Measurements from ENCODE around the gene S100A3.
"Not testable (repeated sequence)": the region's sequence is repeated elsewhere in the genome, so short reads cannot be mapped to it uniquely, and the experiment has no call there.

Gene S100A3

GRCh38 chr1:153568367-153569099 lies 19.5 kb upstream of the S100A3 start:
- DNase-seq, result peak; percentile 72 to 76

DNA sequence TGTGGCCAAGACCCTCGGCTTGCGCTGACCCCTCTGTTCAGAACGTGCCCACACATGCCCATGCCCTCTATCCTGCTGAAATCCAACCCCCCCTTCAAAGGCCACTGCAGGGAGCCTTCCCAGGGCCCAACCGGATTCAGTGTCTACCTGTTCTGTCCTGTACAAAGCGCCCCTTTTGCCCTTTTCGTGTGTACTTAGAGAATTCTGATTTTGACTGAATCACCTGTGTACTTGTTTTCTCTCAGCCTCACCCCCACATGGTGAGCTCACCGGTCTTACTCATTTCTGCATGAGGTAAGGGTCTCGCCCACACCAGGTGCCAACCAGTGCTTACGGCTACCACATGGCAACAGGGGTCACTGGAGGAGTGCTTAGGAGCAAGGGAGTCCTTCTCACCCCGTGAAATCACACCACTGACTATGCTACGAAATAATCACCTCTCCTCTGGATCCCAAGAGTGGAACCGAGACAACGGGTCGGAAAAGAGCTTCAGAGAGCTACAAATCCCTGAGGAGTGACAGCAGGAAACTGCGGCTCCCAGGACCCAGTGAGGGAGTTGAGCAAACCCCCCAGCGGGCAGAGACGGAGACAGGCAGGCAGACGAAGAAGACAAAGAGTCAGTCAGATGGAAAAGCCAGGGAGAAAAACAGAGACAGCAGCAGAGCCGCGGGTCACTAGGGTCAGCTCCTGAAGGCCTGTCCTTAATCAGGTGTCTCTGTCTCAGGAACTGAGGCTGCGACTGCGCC lies 18.7 kb upstream of the S100A3 start:
- DNase-seq, result peak; percentile 30 to 62

DNA sequence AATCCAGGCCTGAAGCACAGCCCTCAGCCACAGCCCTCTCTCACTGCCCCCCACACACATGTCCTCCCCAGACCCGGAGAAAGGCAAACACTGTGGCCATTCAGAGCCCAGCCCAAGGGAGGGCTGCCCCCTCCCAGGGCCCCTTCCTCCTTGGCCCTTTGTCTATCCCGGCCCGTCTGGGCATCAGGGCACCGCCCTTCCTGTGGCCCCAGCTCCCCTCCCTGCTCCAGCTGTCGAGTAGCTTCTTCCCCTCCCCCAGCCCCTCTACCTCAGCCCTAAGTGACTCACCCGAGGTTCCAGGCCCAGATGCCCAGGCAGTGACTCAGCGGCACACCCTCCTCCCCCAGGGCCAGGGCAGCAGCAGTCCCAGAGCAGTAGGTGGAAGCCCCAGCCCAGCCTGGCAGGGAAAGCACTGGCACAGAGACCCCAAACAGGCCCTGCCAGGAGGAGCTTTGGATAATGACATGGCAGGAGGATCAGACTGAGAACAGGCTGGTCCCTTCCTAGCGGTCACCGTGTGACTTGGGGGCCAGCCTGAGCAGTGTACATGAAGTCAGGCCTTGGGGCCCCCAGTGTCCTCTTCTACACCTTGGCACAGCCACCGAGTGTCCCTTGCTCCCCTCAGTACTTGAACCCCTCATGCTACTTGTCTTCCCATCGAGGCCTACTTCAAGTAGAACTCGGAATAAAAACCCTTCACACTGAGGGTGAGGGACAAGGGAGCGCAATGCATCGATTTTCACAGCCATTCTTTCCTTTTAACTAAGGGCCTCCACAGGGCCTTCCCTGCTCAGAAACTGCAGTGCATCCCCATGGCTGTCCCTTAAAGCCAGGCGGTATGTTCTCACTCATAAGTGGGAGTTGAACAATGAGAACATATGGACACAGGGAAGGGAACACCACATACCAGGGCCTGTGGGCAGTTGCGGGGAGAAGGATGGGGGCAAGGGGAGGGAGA lies 17.6 kb upstream of the S100A3 start:
- peak; percentile 79 to 94 for DNase-seq

DNA sequence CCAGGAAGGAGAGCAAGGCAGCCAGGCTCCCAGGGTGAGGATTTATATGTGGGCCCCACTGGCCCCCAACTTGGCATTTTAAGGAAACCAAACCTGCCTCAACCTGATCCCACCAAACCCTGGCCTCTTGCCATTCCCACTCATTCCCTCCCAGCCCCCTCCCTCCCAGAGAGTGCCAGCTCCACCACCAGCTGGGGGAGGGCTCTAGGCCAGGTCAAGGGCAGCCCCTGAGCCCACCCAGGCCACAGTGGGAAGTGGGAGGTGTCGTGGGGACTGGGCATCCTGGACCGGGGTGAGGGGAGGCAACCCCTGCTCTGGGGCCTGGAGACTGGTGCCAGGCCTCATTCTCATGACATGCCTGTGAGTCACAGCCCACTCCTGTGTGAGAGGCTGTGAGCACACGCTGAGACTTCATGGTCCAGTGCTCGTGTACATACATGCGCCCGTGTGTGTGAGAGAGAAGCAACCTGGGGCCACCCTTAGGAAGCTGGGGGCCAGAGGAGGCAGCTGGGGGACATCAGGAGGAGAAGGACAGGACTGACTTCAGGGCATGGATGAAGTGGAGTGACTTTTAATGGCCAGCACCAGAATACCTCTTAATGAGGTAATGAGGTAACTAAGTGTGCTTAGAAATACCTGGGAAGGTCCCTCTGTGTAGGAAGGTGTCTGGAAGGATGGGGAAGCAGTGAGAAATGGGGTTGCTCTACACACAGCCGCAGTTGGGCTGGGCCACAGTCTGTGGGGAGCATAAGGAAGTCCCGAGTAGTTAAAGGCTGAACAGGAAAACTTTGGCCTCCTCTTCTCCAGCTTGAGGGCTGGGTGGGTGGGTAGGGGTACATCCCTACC lies 16.7 kb upstream of the S100A3 start, which contains the start of gene S100A2:
TSS of gene S100A2 (minus strand) at position 316 of the 846 bp plus-strand sequence. CDS start 1,967 bp downstream, outside the sequence.
- peak; percentile 47 to 68 for DNase-seq

DNA sequence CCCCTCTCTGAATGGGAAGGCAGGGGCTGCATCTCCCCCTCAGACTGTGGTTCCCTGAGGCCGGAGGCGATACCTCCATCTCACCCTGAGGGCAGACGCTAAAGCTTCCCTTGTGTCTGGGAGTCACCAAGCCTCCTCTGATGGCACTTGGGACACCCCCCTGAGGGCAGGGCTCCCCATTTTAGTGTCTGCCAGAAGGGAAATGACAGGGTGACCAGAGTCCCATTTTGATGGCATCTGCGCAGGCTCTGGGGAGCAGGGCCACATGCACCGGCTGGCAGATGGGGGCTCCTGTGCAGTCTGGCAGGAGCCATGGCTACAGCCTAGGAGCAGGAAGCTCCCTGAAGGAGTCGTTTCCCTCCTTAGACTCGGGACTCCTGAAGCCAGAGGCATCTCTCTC lies 14.9 kb upstream of the S100A3 start:
- no peak for DNase-seq

- DNase-seq, result no peak
Measured at GRCh38 chr1:153563483-153563901, 14.4 kb upstream of the S100A3 start.

GRCh38 chr1:153562021-153562420 lies 13.0 kb upstream of the S100A3 start:
- DNase-seq, result not testable (repeated sequence)

- DNase-seq, result no peak
Measured at GRCh38 chr1:153561466-153561985, 12.5 kb upstream of the S100A3 start.

- no peak for DNase-seq
Measured at GRCh38 chr1:153560771-153561465, 11.9 kb upstream of the S100A3 start.

- DNase-seq, result no peak
Measured at GRCh38 chr1:153560241-153560640, 11.2 kb upstream of the S100A3 start.

DNA sequence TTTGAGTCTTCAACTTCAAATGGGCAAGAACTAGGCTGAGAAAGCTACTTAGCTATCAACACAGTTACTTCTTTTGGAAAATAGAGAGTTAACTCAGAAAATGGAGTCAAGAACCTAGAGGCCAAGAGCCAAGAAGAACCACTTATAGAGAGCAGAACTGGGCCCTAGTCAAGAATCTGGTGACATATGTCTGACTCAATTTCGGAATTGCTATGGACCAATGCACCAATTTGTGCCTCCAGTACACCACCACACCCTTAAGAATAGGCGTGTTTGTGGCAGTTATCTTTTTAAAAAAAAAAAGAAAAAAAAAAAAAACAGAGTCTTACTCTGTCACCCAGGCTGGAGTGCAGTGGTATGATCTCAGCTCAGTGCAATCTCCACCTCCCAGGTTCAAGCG lies 8.8 kb upstream of the S100A3 start:
- no peak for DNase-seq

- no peak for DNase-seq
Measured at GRCh38 chr1:153556348-153556747, 7.3 kb upstream of the S100A3 start.

DNA sequence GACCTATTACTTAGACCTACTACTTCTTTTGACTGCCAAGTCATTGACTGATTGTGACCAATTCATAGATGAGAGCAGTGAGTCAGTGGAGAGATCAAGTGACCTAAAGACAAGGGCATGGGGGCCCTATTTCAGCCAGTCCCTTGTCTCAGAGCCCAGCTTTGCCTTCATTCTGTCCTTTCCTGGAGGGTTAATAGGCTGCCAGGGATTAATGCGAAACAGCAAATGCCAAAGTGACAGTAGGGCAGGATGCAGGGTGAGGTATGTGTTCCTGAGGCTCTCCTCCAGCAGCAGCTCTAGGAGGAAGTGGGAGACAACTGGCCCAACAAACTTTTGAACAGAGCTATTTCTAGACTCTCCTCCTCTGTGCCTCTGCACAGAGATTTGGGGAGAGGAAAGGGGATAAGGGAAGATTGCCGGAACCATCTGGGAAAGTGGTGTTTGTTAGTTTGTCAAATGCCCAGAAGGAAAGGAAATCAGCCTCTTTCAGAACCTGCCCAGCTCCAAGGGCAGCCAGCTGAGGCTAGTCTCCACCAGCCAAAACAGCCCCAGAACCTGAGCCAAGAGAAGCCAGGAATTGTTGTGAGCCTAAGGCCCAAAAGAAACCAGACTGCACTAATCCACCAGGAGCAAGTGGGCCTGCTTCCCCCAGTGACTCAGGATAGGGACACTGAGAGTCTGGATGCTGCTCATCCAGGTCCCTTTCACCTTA lies 4.9 kb upstream of the S100A3 start:
- DNase-seq, result no peak

GRCh38 chr1:153553096-153553495 lies 4.0 kb upstream of the S100A3 start:
- DNase-seq, result no peak

GRCh38 chr1:153552335-153552734 lies 3.3 kb upstream of the S100A3 start:
- no peak for DNase-seq

GRCh38 chr1:153550827-153551500 lies 1.9 kb upstream of the S100A3 start:
- DNase-seq, result no peak

GRCh38 chr1:153550398-153550758 lies 1.3 kb upstream of the S100A3 start:
- DNase-seq, result no peak

- no peak for DNase-seq
Measured at GRCh38 chr1:153549741-153550397, 811 bp upstream of the S100A3 start.

All from stimulated activated CD4-positive, alpha-beta T cell treated with anti-CD3 and anti-CD28 coated beads, Interleukin-4, amount 100 ng/mL, for 4 hours (primary cell).